HCT116 (cell line): Measurements from ENCODE around the gene RECK. TPM values are rescaled to one million over a fixed set of nuclear protein-coding genes. Genes with fewer than 3 reads are reported as not detected.

Experiments
- ATAC-seq: fragments of 200-7000 bp; cut with Tn5 transposase; 2 replicates; pipeline ENCODE4 v1.9.1; 2020; ENCODE audit warnings: mild to moderate bottlenecking, moderate library complexity
- BruUV-seq: library from RNA; stranded (reverse); fragments of 400-500 nt; replicated peaks from 2 replicates; lab custom pipeline; 2021; lab: Mats Ljungman, UMichigan
- CTCF ChIA-PET: fragments of 300-600 bp; sonication (Branson Sonifier 250); formaldehyde crosslinking; loops from one replicate; lab custom pipeline; 2021; ENCODE audit warnings: antibody characterized with exemption; lab: Charles Lee
- POLR2A ChIA-PET: fragments of 300-600, 350-600 bp; sonication (Branson Sonifier 250); formaldehyde crosslinking; loops from one replicate; lab custom pipeline; 2021; ENCODE audit warnings: antibody characterized with exemption; lab: Charles Lee
- RAD21 ChIA-PET, 2 experiments: fragments of 300-600 bp; sonication (Branson Sonifier 250); formaldehyde crosslinking; loops; one replicate each; lab custom pipeline; 2023; ENCODE audit warnings: low total read pairs in 2 of 2; ENCODE audit not compliant: uncharacterized antibody in 2 of 2, unreplicated experiment in 2 of 2, low non-redundant PET in 1 of 2; lab: Charles Lee
- DNase-seq: peaks from one replicate; pipeline ENCODE4 v3.0.0-alpha.2; 2010; ENCODE audit warnings: low read depth, low spot score
- H2AFZ ChIP-seq: fragments of 200-600 bp; shearing (Covaris generic), sonication (generic); 2 replicates; pipeline ENCODE4 v1.6.1; 2017; ENCODE audit warnings: low read depth, mixed run types, mixed read lengths, antibody characterized with exemption, low read length; ENCODE audit not compliant: poor library complexity, severe bottlenecking
- H3K27ac ChIP-seq: 2 replicates; pipeline ENCODE4 v1.5.1; 2012; ENCODE audit warnings: low read depth, low read length
- H3K27me3 ChIP-seq: fragments of 200-600 bp; sonication (generic); 2 replicates; pipeline ENCODE4 v1.6.1; 2016; ENCODE audit warnings: mixed run types, low read length, mixed read lengths; ENCODE audit not compliant: insufficient read depth
- H3K36me3 ChIP-seq, 2 experiments: fragments of 200-500 bp in 1 of 2; fragments of 200-600 bp in 1 of 2; sonication (Bioruptor generic) in 1 of 2; sonication (generic) in 1 of 2; 2 replicates each; pipeline versions ENCODE4 v1.5.1 to v1.6.1; 2014 to 2016; ENCODE audit warnings: low read length in 2 of 2, inconsistent platforms in 1 of 2, mixed read lengths in 1 of 2, mixed run types in 1 of 2; ENCODE audit not compliant: insufficient read depth in 2 of 2, control insufficient read depth in 1 of 2
- H3K4me1 ChIP-seq, 2 experiments: fragments of 200-600 bp in 1 of 2; sonication (generic) in 1 of 2; 2 replicates each; pipeline versions ENCODE4 v1.5.1 to v1.6.1; 2012 to 2017; ENCODE audit warnings: low read length in 2 of 2, inconsistent platforms in 1 of 2, mild to moderate bottlenecking in 1 of 2, mixed read lengths in 1 of 2, mixed run types in 1 of 2, moderate library complexity in 1 of 2; ENCODE audit not compliant: insufficient read depth in 2 of 2, control insufficient read depth in 1 of 2
- H3K4me2 ChIP-seq: fragments of 200-600 bp; sonication (generic); 2 replicates; pipeline ENCODE4 v1.6.1; 2017; ENCODE audit warnings: mixed run types, low read length, mixed read lengths
- H3K4me3 ChIP-seq, 2 experiments: fragments of 200-600 bp in 1 of 2; sonication (generic) in 1 of 2; replicated peaks in 1 of 2; 2 replicates each; pipeline ENCODE4 v1.5.1; 2011 to 2016; ENCODE audit warnings: low read length in 2 of 2, control low read depth in 1 of 2, low read depth in 1 of 2, mild to moderate bottlenecking in 1 of 2, mixed read lengths in 1 of 2, mixed run types in 1 of 2
- H3K79me2 ChIP-seq: fragments of 200-600 bp; sonication (generic); 2 replicates; pipeline ENCODE4 v1.6.1; 2017; ENCODE audit warnings: mild to moderate bottlenecking, mixed run types, low read length, moderate library complexity, mixed read lengths; ENCODE audit not compliant: insufficient read depth
- H3K9ac ChIP-seq: fragments of 200-600 bp; sonication (generic); 2 replicates; pipeline ENCODE4 v1.6.1; 2016; ENCODE audit warnings: low read length, mixed read lengths
- H3K9me2 ChIP-seq: fragments of 200-600 bp; sonication (generic), shearing (Covaris generic); 2 replicates; pipeline ENCODE4 v1.6.1; 2017; ENCODE audit warnings: mixed run types, mild to moderate bottlenecking, moderate library complexity; ENCODE audit not compliant: insufficient read depth
- H3K9me3 ChIP-seq, 2 experiments: fragments of 200-500 bp in 1 of 2; fragments of 200-600 bp in 1 of 2; sonication (Bioruptor generic) in 1 of 2; sonication (generic) in 1 of 2; 2 replicates each; pipeline ENCODE4 v1.6.1; 2014 to 2017; ENCODE audit warnings: low read length in 2 of 2, mixed read lengths in 2 of 2, inconsistent platforms in 1 of 2, low read depth in 1 of 2, mild to moderate bottlenecking in 1 of 2, mixed run types in 1 of 2, moderate library complexity in 1 of 2; ENCODE audit not compliant: control insufficient read depth in 1 of 2, insufficient read depth in 1 of 2
- H4K20me1 ChIP-seq: fragments of 200-600 bp; sonication (generic), shearing (Covaris generic); 2 replicates; pipeline ENCODE4 v1.6.1; 2017; ENCODE audit warnings: mixed run types, mild to moderate bottlenecking, moderate library complexity; ENCODE audit not compliant: insufficient read depth
- CBX3 ChIP-seq: IDR thresholded peaks from 2 replicates; pipeline ENCODE4 v1.6.1; 2012; ENCODE audit warnings: low read depth
- CEBPB ChIP-seq: IDR thresholded peaks from 2 replicates; pipeline ENCODE4 v1.6.1; 2012; ENCODE audit warnings: low read depth
- EGR1 ChIP-seq: IDR thresholded peaks from 2 replicates; pipeline ENCODE4 v1.6.1; 2012; ENCODE audit warnings: low read depth
- EZH2 ChIP-seq: fragments of 200-600 bp; sonication (generic); IDR thresholded peaks from 2 replicates; pipeline ENCODE4 v1.6.1; 2017; ENCODE audit warnings: antibody characterized with exemption, mixed run types
- EZH2phosphoT487 ChIP-seq: fragments of 200-600 bp; IDR thresholded peaks from 2 replicates; pipeline ENCODE4 v1.6.1; 2018; ENCODE audit warnings: antibody characterized with exemption, borderline replicate concordance
- FOSL1 ChIP-seq: IDR thresholded peaks from 2 replicates; pipeline ENCODE4 v1.6.1; 2012; ENCODE audit warnings: low read depth
- POLR2A ChIP-seq: IDR thresholded peaks from 2 replicates; pipeline ENCODE4 v1.7.0; 2011; ENCODE audit warnings: borderline replicate concordance; ENCODE audit not compliant: insufficient read depth, insufficient read length; ENCODE audit errors: extremely low read depth
- POLR2AphosphoS5 ChIP-seq: IDR thresholded peaks from 2 replicates; pipeline ENCODE4 v1.6.1; 2011; ENCODE audit warnings: mild to moderate bottlenecking, low read depth, low read length, moderate library complexity
- RAD21 ChIP-seq: IDR thresholded peaks from 2 replicates; pipeline ENCODE4 v1.6.1; 2012; ENCODE audit warnings: low read depth, mild to moderate bottlenecking
- SIN3A ChIP-seq: IDR thresholded peaks from 2 replicates; pipeline ENCODE4 v1.6.1; 2012; ENCODE audit warnings: low read depth
- SRF ChIP-seq: IDR thresholded peaks from 2 replicates; pipeline ENCODE4 v1.6.1; 2012; ENCODE audit warnings: low read depth
- ZNF274 ChIP-seq: fragments of 200-500 bp; sonication (Bioruptor generic); IDR thresholded peaks from 2 replicates; pipeline ENCODE4 v1.6.1; 2014; ENCODE audit warnings: mild to moderate bottlenecking, low read depth, low read length, inconsistent platforms
- intact Hi-C: fragments of 100-400 bp; cut with micrococcal nuclease; formaldehyde crosslinking; loops from 2 replicates; pipeline ENCODE4 v1.10.0; 2022
- total RNA-seq: library from RNA; stranded (reverse); gene quantifications from one replicate; pipeline ENCODE4 v1.2.1, GENCODE V29; 2021; ENCODE audit not compliant: unreplicated experiment
- TF ChIP-seq, protein P1 (sequence below): IDR thresholded peaks from 2 replicates; pipeline ENCODE4 v1.6.1; 2012
- TF ChIP-seq, protein P2 (sequence below): IDR thresholded peaks from 2 replicates; pipeline ENCODE4 v1.6.1; 2011; ENCODE audit warnings: mild to moderate bottlenecking, low read length, moderate library complexity; ENCODE audit not compliant: insufficient replicate concordance; ENCODE audit errors: extremely low read depth
- TF ChIP-seq, protein P3 (sequence below): IDR thresholded peaks from 2 replicates; pipeline ENCODE4 v1.6.1; 2012
- TF ChIP-seq, protein P4 (sequence below), 3 experiments: fragments of 200-600 bp in 1 of 3; sonication (generic) in 1 of 3; IDR thresholded peaks in 2 of 3; conservative IDR thresholded peaks in 1 of 3; 2 replicates each; pipeline ENCODE4 v1.5.1; 2012 to 2017; ENCODE audit warnings: low read depth in 2 of 3, low read length in 2 of 3, antibody characterized with exemption in 1 of 3, borderline replicate concordance in 1 of 3, control low read depth in 1 of 3, mild to moderate bottlenecking in 1 of 3, mixed read lengths in 1 of 3, mixed run types in 1 of 3, moderate library complexity in 1 of 3; ENCODE audit not compliant: insufficient read depth in 1 of 3

The RECK gene
- total RNA-seq, 1 experiment from 2014 or later = 3.8 TPM

DNA sequence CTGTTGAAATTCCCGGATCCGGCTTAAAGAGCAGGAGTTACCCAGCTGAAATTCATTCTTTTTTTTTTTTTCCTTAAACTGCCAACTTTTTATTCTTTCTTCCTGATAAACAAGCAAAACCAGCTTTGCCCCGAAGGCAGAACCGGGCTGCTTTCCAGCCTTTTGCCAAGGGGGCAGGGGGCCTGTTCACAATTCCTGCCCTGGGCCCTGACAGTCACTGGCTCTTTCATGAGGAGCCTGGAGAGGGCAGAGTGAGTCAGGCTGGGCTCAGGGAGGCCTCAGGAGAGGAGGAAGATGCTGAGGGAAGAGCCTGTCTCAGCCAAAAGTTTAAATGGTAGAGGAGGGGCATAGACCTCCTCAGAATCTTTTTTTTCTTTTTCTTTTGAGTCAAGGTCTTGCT lies 104.6 kb downstream of the RECK start:
- Histone ChIP-seq H3K27ac (no peak overlapping the region), H3K4me2 (no peak overlapping the region)
- ATAC-seq = no peak

GRCh38 chr9:36141761-36142160 lies 105.0 kb downstream of the RECK start:
- H3K9me2 ChIP-seq = no peaks in the 10 kb centered on the region
- peaks cover 0 to 10% of the 10 kb centered on the region in 2 experiments; a peak in 1 of 4 replicates for H3K4me1 ChIP-seq
- no peaks in the 10 kb centered on the region for H3K79me2 ChIP-seq
- DNase-seq = no peak
- H3K9ac ChIP-seq = no peak overlapping the region
- ATAC-seq = no peak
- no TSS peak for BruUV-seq
- no peak overlapping the region for H3K4me2 ChIP-seq
- CTCF ChIA-PET = no interaction called here
- RAD21 ChIA-PET = no interaction called here
- H3K27me3 ChIP-seq = no peaks in the 10 kb centered on the region
- no peaks in the 10 kb centered on the region for H4K20me1 ChIP-seq
- no peaks in the 10 kb centered on the region for H3K36me3 ChIP-seq
- H3K9me3 ChIP-seq = peaks cover 0 to 3% of the 10 kb centered on the region in 2 experiments; a peak in 1 of 4 replicates
- H3K4me3 ChIP-seq = no peak overlapping the region
- POLR2A ChIA-PET = no interaction called here
- no peak overlapping the region for H3K27ac ChIP-seq
- no peak overlapping the region for H2AFZ ChIP-seq
- intact Hi-C loops = no loop called here
- TF ChIP-seq CEBPB (no peak), POLR2A (no peak), SRF (no peak), ZNF274 (no peak), FOSL1 (no peak), SIN3A (no peak), EGR1 (no peak), EZH2 (no peak), RAD21 (no peak), CBX3 (no peak), POLR2AphosphoS5 (no peak), EZH2phosphoT487 (no peak)
- TF ChIP-seq, protein P1, sequence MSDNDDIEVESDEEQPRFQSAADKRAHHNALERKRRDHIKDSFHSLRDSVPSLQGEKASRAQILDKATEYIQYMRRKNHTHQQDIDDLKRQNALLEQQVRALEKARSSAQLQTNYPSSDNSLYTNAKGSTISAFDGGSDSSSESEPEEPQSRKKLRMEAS = no peak
- TF ChIP-seq, protein P2, sequence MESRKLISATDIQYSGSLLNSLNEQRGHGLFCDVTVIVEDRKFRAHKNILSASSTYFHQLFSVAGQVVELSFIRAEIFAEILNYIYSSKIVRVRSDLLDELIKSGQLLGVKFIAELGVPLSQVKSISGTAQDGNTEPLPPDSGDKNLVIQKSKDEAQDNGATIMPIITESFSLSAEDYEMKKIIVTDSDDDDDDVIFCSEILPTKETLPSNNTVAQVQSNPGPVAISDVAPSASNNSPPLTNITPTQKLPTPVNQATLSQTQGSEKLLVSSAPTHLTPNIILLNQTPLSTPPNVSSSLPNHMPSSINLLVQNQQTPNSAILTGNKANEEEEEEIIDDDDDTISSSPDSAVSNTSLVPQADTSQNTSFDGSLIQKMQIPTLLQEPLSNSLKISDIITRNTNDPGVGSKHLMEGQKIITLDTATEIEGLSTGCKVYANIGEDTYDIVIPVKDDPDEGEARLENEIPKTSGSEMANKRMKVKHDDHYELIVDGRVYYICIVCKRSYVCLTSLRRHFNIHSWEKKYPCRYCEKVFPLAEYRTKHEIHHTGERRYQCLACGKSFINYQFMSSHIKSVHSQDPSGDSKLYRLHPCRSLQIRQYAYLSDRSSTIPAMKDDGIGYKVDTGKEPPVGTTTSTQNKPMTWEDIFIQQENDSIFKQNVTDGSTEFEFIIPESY = no peak
- TF ChIP-seq, protein P3, sequence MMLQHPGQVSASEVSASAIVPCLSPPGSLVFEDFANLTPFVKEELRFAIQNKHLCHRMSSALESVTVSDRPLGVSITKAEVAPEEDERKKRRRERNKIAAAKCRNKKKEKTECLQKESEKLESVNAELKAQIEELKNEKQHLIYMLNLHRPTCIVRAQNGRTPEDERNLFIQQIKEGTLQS = no peak

More for the DNA sequence above, 104.6 kb downstream of the RECK start:
- DNase-seq = no peak
- H3K4me3 ChIP-seq = no peak overlapping the region
- TF ChIP-seq, protein P4, sequence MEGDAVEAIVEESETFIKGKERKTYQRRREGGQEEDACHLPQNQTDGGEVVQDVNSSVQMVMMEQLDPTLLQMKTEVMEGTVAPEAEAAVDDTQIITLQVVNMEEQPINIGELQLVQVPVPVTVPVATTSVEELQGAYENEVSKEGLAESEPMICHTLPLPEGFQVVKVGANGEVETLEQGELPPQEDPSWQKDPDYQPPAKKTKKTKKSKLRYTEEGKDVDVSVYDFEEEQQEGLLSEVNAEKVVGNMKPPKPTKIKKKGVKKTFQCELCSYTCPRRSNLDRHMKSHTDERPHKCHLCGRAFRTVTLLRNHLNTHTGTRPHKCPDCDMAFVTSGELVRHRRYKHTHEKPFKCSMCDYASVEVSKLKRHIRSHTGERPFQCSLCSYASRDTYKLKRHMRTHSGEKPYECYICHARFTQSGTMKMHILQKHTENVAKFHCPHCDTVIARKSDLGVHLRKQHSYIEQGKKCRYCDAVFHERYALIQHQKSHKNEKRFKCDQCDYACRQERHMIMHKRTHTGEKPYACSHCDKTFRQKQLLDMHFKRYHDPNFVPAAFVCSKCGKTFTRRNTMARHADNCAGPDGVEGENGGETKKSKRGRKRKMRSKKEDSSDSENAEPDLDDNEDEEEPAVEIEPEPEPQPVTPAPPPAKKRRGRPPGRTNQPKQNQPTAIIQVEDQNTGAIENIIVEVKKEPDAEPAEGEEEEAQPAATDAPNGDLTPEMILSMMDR (IDR thresholded peaks at IDR 0.05 in 2 of 3, conservative IDR thresholded peaks at IDR 0.05 in 1 of 3; ENCODE audit: borderline replicate concordance in 1 of 3, insufficient read depth in 1 of 3, low read depth in 2 of 3, low read length in 2 of 3) = peak in 2 of 3 experiments; percentile 9 to 11; a peak in 1 of 6 replicates
- TF ChIP-seq EZH2phosphoT487 (no peak), ZNF274 (no peak)
- TF ChIP-seq, all 23 proteins: peak for 1
- ChIA-PET CTCF (no interaction called here), POLR2A (no interaction called here), RAD21 (no interaction called here)
- BruUV-seq = no TSS peak
- Histone ChIP-seq H3K79me2 (no peaks in the 10 kb centered on the region), H4K20me1 (no peaks in the 10 kb centered on the region), H3K9me3 (peaks cover 0 to 3% of the 10 kb centered on the region in 2 experiments; a peak in 1 of 4 replicates), H3K9ac (no peak overlapping the region), H3K9me2 (no peaks in the 10 kb centered on the region), H2AFZ (no peak overlapping the region), H3K27me3 (no peaks in the 10 kb centered on the region), H3K4me1 (peaks cover 0 to 11% of the 10 kb centered on the region in 2 experiments; a peak in 1 of 4 replicates), H3K36me3 (no peaks in the 10 kb centered on the region)
- intact Hi-C loops = no loop called here
